Ascending aorta (tissue), 2 donors: ENCODE measurements around the gene ZCCHC2. TPM values are rescaled to one million over a fixed set of nuclear protein-coding genes. Genes with fewer than 3 reads are reported as not detected.

Experiments used
- DNase-seq, 2 donors: peaks; one replicate each; pipeline ENCODE4 v3.0.0-alpha.2; 2019; ENCODE audit warnings: low spot score in 2 of 2
- H3K27ac ChIP-seq, 2 donors: fragments of 200-600 bp; sonication (generic); one replicate each; pipeline ENCODE4 v1.5.1; 2016 to 2017; ENCODE audit warnings: mild to moderate bottlenecking in 1 of 2
- H3K27me3 ChIP-seq: fragments of 200-600 bp; sonication (generic); one replicate; pipeline ENCODE4 v1.5.1; 2017
- H3K36me3 ChIP-seq, 2 donors: fragments of 200-600 bp; sonication (generic); one replicate each; pipeline ENCODE4 v1.5.1; 2016
- H3K4me1 ChIP-seq, 2 donors: fragments of 200-600 bp; sonication (generic); one replicate each; pipeline ENCODE4 v1.5.1; 2016 to 2017; ENCODE audit warnings: mild to moderate bottlenecking in 1 of 2
- H3K4me3 ChIP-seq, 2 donors: fragments of 200-600 bp; sonication (generic); one replicate each; pipeline ENCODE4 v1.5.1; 2016 to 2017; ENCODE audit warnings: mild to moderate bottlenecking in 1 of 2
- H3K9me3 ChIP-seq, 2 donors: fragments of 200-600 bp; sonication (generic); one replicate each; pipeline ENCODE4 v1.5.1; 2016
- CTCF ChIP-seq, 3 experiments: fragments of 200-600 bp in 2 of 3; fragments of 450-650 bp in 1 of 3; sonication (generic) in 2 of 3; IDR thresholded peaks; one replicate each; pipeline ENCODE4 v1.5.1; 2016 to 2019; ENCODE audit warnings: antibody characterized with exemption in 3 of 3, mild to moderate bottlenecking in 1 of 3, moderate library complexity in 1 of 3
- intact Hi-C: fragments of 100-400 bp; cut with DNase I; formaldehyde crosslinking; loops from one replicate; pipeline ENCODE4 v1.15.1; 2023
- total RNA-seq: library from RNA; depleted of rRNA; stranded (reverse); fragments of >200 nt; gene quantifications from one replicate; pipeline ENCODE4 v1.1.0, GENCODE V29; 2016

ZCCHC2 gene
- total RNA-seq, 1 donor from 2014 or later = 22.9 TPM

GRCh38 chr18:62550746-62551145, 27.9 kb downstream of the ZCCHC2 start:
- Histone ChIP-seq H3K4me1 (no peaks in the 10 kb centered on the region), H3K4me3 (no peak overlapping the region), H3K27ac (no peak overlapping the region), H3K27me3 (no peaks in the 10 kb centered on the region), H3K9me3 (no peaks in the 10 kb centered on the region), H3K36me3 (peaks cover 41 to 44% of the 10 kb centered on the region in 2 donors)
- intact Hi-C loops = no loop called here
- DNase-seq = no peak
- TF ChIP-seq CTCF (IDR thresholded peaks at IDR 0.05) = no peak

- no peaks in the 10 kb centered on the region for H3K9me3 ChIP-seq
- no peak for TF ChIP-seq CTCF (IDR thresholded peaks at IDR 0.05)
- H3K36me3 ChIP-seq = peaks cover 38 to 47% of the 10 kb centered on the region in 2 donors
- H3K27me3 ChIP-seq = no peaks in the 10 kb centered on the region
- no peak for DNase-seq
- intact Hi-C loops = no loop called here
- H3K27ac ChIP-seq = no peak overlapping the region
- no peaks in the 10 kb centered on the region for H3K4me1 ChIP-seq
- no peak overlapping the region for H3K4me3 ChIP-seq
These were observed 29.2 kb downstream of the ZCCHC2 start for GRCh38 chr18:62551972-62552513.

GRCh38 chr18:62554061-62554815, 31.4 kb downstream of the ZCCHC2 start:
- no peak for DNase-seq
- no peak overlapping the region for H3K4me3 ChIP-seq
- intact Hi-C loops = no loop called here
- H3K27me3 ChIP-seq = no peaks in the 10 kb centered on the region
- H3K36me3 ChIP-seq = peaks cover 49 to 62% of the 10 kb centered on the region in 2 donors
- no peak for TF ChIP-seq CTCF (IDR thresholded peaks at IDR 0.05)
- H3K4me1 ChIP-seq = no peaks in the 10 kb centered on the region
- H3K9me3 ChIP-seq = no peaks in the 10 kb centered on the region
- H3K27ac ChIP-seq = no peak overlapping the region

GRCh38 chr18:62555135-62555534, 32.3 kb downstream of the ZCCHC2 start:
- Histone ChIP-seq H3K4me3 (no peak overlapping the region), H3K27ac (no peak overlapping the region), H3K27me3 (no peaks in the 10 kb centered on the region), H3K9me3 (no peaks in the 10 kb centered on the region), H3K4me1 (no peaks in the 10 kb centered on the region), H3K36me3 (peaks cover 51 to 68% of the 10 kb centered on the region in 2 donors)
- intact Hi-C loops = no loop called here
- TF ChIP-seq CTCF (IDR thresholded peaks at IDR 0.05) = no peak
- DNase-seq = no peak

GRCh38 chr18:62556397-62556796, 33.6 kb downstream of the ZCCHC2 start:
- Histone ChIP-seq H3K9me3 (no peaks in the 10 kb centered on the region), H3K4me3 (no peak overlapping the region), H3K36me3 (peaks cover 52 to 67% of the 10 kb centered on the region in 2 donors), H3K27me3 (no peaks in the 10 kb centered on the region), H3K4me1 (no peaks in the 10 kb centered on the region), H3K27ac (no peak overlapping the region)
- intact Hi-C loops = no loop called here
- no peak for DNase-seq
- TF ChIP-seq CTCF (IDR thresholded peaks at IDR 0.05) = no peak
